ENCODE data around the gene ARL9.

Gene ARL9, protein sequence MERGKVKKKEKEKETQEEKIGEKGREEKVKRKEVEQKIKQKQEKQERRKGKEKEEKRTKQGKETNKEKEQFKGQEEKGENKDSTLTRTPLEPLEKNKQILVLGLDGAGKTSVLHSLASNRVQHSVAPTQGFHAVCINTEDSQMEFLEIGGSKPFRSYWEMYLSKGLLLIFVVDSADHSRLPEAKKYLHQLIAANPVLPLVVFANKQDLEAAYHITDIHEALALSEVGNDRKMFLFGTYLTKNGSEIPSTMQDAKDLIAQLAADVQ

DNA sequence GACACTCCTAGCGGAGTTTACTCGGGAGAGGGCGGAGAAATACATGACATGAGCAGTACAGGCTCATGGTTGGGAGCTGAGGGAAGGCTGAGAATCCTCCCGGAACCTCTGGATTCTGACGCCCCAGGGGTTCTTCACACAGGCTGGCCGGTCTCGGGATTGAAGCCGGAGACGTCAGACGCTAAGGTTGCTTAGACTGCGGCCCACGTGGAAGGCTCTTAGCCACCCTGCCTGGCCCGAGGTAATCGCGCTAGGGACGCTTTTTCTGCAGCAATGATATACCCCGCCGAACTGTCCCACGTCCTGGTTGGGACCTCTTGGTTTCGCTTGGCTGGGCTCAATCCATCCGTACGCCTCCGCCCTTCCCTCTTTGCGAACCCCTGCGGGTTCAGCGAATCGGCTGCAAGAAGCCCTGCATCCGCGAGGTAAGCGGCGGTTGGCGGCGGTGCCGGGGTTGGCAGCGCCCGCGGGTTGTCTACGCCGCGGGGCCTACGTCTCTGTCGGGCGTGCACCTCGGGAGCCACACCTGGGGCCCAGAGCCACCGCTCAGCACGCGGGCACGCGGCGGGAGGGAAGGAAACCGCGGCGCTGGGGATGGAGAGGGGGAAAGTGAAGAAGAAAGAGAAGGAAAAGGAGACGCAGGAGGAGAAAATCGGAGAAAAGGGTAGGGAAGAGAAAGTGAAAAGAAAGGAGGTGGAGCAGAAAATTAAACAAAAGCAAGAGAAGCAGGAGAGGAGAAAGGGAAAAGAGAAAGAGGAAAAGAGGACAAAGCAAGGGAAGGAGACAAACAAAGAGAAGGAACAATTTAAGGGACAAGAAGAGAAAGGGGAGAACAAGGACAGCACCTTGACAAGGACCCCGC is at the start of gene ARL9:
Gene ARL9, plus strand, starts transcription at position 523 of the 862 bp plus-strand sequence. Its CDS starts 72 bp downstream, at position 595.
- DNase-seq: peak; percentile 22 to 43

GRCh38 chr4:56460085-56460484 is 45.5 kb upstream of the ARL9 start:
- no peak for DNase-seq

DNA sequence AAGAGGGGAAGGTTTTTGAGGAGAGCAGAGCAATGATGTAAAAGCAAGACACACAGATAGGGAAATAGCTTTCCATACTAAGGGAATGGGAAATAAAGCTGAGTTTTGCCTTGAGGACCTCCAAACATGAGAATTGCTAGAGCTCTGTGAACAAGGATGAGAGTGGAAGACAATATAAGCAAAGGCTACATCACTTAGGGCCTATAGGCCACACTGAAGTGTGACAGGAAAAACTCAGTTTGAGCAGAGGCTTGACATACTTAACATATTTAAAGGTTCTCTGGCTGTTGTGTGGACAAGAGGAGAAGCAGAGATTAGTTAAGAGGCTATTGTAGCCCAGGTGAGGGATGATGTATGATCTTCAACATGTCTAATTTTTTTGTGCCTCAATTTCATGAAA is 43.4 kb upstream of the ARL9 start:
- no peak for DNase-seq

- DNase-seq: no peak
Measured at GRCh38 chr4:56463711-56464110, 41.9 kb upstream of the ARL9 start.

- no peak for DNase-seq
Measured at GRCh38 chr4:56464581-56464980, 41.0 kb upstream of the ARL9 start.

GRCh38 chr4:56465599-56466295 is 39.8 kb upstream of the ARL9 start:
- no peak for DNase-seq

GRCh38 chr4:56466296-56466761 is 39.3 kb upstream of the ARL9 start:
- peak; percentile 35 to 77 for DNase-seq

- DNase-seq: no peak
Measured at GRCh38 chr4:56466910-56467283, 38.7 kb upstream of the ARL9 start.

DNA sequence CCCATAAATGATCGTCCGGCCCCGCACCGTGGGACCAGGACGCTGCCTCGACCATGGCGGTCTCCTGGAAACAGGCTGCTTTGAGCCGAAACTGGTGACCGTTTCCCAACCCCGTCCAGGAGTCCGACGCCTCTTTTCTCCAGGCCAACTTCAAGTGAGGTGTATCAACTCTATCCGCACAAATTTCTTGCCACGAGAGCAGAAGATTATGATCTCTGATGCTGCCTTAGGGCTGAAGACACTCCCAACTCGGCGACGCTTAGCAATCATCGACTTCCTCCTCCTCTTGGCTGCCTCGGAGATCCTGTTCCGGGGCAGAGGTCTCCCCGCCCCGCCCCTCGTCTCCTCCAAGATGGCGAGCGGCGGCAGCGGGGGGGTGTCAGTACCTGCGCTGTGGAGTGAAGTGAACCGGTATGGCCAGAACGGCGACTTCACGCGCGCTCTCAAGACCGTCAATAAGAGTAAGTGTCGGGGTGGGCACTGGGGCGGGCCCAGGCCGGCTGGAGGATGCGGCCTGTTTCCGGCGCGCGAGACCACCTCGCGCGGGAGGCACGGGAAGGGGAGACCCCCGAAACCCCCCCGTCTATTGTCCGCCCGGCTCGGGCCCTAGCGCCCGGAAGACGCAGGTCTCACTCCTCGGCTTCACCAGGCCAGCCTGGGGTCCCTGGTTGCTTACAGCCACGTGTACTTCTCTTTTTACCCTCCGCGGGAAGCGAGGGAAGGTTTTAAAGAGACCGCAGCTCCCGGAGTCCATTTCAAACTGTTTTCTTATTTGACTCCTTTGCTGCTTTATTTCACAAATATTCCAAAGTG is 38.1 kb upstream of the ARL9 start, which contains the start of gene SRP72:
Gene SRP72, plus strand, starts transcription at position 334 of the 813 bp plus-strand sequence. Its CDS starts 19 bp downstream, at position 353.
- peak; percentile 82 to 84 for DNase-seq

GRCh38 chr4:56468097-56468422 is 37.5 kb upstream of the ARL9 start:
- DNase-seq: no peak

DNA sequence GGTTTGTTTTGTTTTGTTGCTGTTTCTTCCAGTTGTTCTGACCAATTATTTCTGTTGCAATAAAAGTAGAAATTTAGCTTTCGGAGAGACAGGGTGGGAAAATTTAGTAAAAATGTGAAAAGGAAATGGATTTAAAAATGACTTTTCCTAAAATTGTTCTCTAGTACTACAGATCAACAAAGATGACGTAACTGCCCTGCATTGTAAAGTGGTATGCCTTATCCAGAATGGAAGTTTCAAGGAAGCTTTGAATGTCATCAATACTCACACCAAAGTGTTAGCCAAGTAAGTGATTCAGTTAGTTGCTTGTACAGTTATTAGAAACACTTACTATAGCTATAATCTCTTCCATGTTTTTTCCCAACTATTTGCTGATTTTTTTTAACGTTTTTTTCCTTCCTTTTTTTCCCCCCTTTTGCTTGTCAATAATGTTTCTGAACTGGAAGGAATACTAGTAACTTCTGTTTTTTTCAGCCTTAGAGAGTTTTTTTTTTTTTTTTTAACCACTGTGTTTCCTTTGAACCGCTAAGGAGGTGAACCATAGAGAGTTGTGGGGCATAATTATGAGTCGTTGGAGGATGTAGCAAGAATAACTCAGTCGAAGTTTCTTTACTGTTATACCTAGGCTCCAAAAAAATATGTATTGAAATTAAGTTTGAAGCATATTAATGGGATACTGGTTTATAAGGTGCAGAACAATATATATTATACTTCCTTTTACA is 35.9 kb upstream of the ARL9 start:
- DNase-seq: no peak

GRCh38 chr4:56475917-56476316 is 29.7 kb upstream of the ARL9 start:
- DNase-seq: no peak

DNA sequence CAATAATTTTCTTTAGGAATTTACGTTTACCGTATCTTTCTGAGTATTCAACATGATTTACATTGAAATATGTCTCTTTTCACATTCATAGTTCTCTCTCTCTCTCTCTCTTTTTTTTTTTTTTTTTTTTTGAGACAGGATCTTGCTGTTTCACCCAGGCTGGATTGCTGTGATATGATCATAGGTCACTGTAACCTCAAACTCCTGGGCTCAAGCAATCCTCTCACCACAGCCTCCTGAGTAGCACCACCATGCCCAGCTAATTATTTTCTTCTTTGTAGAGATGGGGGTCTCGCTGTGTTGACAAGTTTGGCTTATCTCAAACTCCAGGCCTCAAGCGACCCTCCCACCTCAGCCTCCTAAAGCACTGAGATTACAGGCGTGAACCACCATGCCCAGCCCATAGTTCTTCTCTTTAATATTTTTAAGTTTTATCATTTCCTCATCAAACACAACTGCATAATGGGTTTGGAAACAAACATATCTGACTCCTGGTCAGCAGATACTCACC is 28.3 kb upstream of the ARL9 start:
- no peak for DNase-seq

GRCh38 chr4:56480691-56481090 is 24.9 kb upstream of the ARL9 start:
- DNase-seq: no peak

GRCh38 chr4:56496241-56496640 is 9.3 kb upstream of the ARL9 start:
- no peak for DNase-seq

DNA sequence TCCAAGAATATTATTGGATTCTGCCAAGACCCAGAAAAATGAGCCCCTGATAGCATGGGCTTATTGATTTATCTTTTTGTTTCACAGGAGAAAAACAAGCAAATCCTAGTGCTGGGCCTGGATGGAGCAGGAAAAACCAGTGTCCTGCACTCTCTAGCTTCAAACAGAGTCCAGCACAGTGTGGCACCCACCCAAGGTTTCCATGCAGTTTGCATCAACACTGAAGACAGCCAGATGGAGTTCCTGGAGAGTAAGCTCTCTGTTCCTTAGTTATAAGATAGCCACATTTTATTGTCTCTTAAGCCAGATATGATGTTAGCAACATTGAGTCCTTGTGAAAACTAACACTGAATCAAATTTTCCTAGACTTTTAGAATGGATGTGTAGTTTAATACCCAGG is 5.5 kb downstream of the ARL9 start:
- no peak for DNase-seq

- DNase-seq: no peak
Measured at GRCh38 chr4:56512166-56512565, 6.6 kb downstream of the ARL9 start.

- no peak for DNase-seq
Measured at GRCh38 chr4:56513517-56513916, 7.9 kb downstream of the ARL9 start.

GRCh38 chr4:56530269-56531148 is 24.9 kb downstream of the ARL9 start:
- DNase-seq: peak; percentile 60 to 76

- DNase-seq: no peak
Measured at GRCh38 chr4:56531149-56531770, 25.7 kb downstream of the ARL9 start.
